Left lung (tissue), 10 donors: ENCODE data around the gene PNPLA2. TPM values are rescaled to one million over a fixed set of nuclear protein-coding genes. Genes with fewer than 3 reads are reported as not detected.

ENCODE experiments used
- ATAC-seq: fragments of 200-7000 bp; cut with Tn5 transposase; one replicate; pipeline ENCODE4 v1.9.1; 2020; ENCODE audit warnings: moderate library complexity
- DNase-seq, 4 donors: peaks; one replicate each; pipeline ENCODE4 v3.0.0-alpha.2; 2013 to 2020
- H3K27ac ChIP-seq, 2 donors: fragments of 200-600 bp; sonication (generic) in 1 of 2; one replicate each; pipeline versions ENCODE4 v1.5.0 to v1.8.0; 2020 to 2021
- H3K27me3 ChIP-seq, 2 donors: fragments of 200-600 bp; sonication (generic) in 1 of 2; one replicate each; pipeline versions ENCODE4 v1.5.0 to v1.8.0; 2020 to 2021
- H3K36me3 ChIP-seq, 2 donors: fragments of 200-600 bp; sonication (generic) in 1 of 2; one replicate each; pipeline versions ENCODE4 v1.5.0 to v1.8.0; 2020 to 2021
- H3K4me1 ChIP-seq, 2 donors: fragments of 200-600 bp; one replicate each; pipeline ENCODE4 v1.8.0; 2021
- H3K4me3 ChIP-seq, 2 donors: fragments of 200-600 bp; sonication (generic) in 1 of 2; one replicate each; pipeline versions ENCODE4 v1.5.0 to v1.8.0; 2020 to 2021; ENCODE audit warnings: mild to moderate bottlenecking in 1 of 2
- H3K9me3 ChIP-seq, 2 donors: fragments of 200-600 bp; sonication (generic) in 1 of 2; one replicate each; pipeline versions ENCODE4 v1.5.0 to v1.8.0; 2020 to 2021
- CTCF ChIP-seq, 2 donors: fragments of 200-600 bp; sonication (generic) in 1 of 2; IDR thresholded peaks; one replicate each; pipeline versions ENCODE4 v1.5.0 to v1.8.0; 2021; ENCODE audit warnings: antibody characterized with exemption in 2 of 2
- intact Hi-C, 2 donors: fragments of 100-400 bp; cut with DNase I; formaldehyde crosslinking; loops; one replicate each; pipeline versions ENCODE4 v1.11.2 to v1.14.2; 2022
- polyA plus RNA-seq, 6 donors: library from polyadenylated mRNA; unstranded; fragments of 120-200 nt; gene quantifications; one replicate each; pipeline ENCODE4 v1.2.1, GENCODE V29; 2013; ENCODE audit not compliant: insufficient read length in 6 of 6
- total RNA-seq, 2 donors: library from RNA; stranded (reverse); fragmentation: NEBNext Ultra II Directional; extraction: Animal tissue kit (Norgen Biotek cat#: 25700); gene quantifications; one replicate each; pipeline ENCODE4 v1.2.1, GENCODE V29; 2021
- donor health status: DM: no; HTN: yes; CAD: no.
- donor health status: DM: no; HTN: no; CAD: no.

Gene PNPLA2
- total and polyA plus RNA-seq, 8 donors: 29.9 to 128 (median 40.4) TPM

- Histone ChIP-seq H3K4me1 (peaks cover 39 to 83% of the 10 kb centered on the region in 2 donors), H3K27me3 (peaks cover 0 to 15% of the 10 kb centered on the region in 2 donors), H3K36me3 (peaks cover 0 to 32% of the 10 kb centered on the region in 2 donors), H3K9me3 (no peaks in the 10 kb centered on the region), H3K4me3 (no peak overlapping the region), H3K27ac (no peak overlapping the region)
- intact Hi-C loops: no loop called here
- no peak for ATAC-seq
- no peak for TF ChIP-seq CTCF (IDR thresholded peaks at IDR 0.05)
- no peak for DNase-seq
These were observed 5.0 kb downstream of the PNPLA2 start for GRCh38 chr11:823441-824291.

GRCh38 chr11:824292-824880 lies 5.7 kb downstream of the PNPLA2 start:
- Histone ChIP-seq H3K27ac (no peak overlapping the region), H3K4me1 (peaks cover 42 to 87% of the 10 kb centered on the region in 2 donors), H3K36me3 (peaks cover 0 to 32% of the 10 kb centered on the region in 2 donors), H3K27me3 (peaks cover 0 to 22% of the 10 kb centered on the region in 2 donors), H3K4me3 (no peak overlapping the region), H3K9me3 (no peaks in the 10 kb centered on the region)
- ATAC-seq: no peak
- DNase-seq: no peak
- no peak for TF ChIP-seq CTCF (IDR thresholded peaks at IDR 0.05)
- intact Hi-C loops: no loop called here

GRCh38 chr11:824942-825341 lies 6.2 kb downstream of the PNPLA2 start:
- H3K4me1 ChIP-seq: peaks cover 48 to 92% of the 10 kb centered on the region in 2 donors
- peak overlapping the region in 1 of 2 donors; percentile 54 for H3K27ac ChIP-seq
- intact Hi-C loops: no loop called here
- peaks cover 0 to 32% of the 10 kb centered on the region in 2 donors for H3K36me3 ChIP-seq
- H3K9me3 ChIP-seq: no peaks in the 10 kb centered on the region
- ATAC-seq (no peak), DNase-seq (no peak)
- TF ChIP-seq CTCF (IDR thresholded peaks at IDR 0.05): no peak
- peaks cover 0 to 28% of the 10 kb centered on the region in 2 donors for H3K27me3 ChIP-seq
- H3K4me3 ChIP-seq: no peak overlapping the region

- intact Hi-C loops: no loop called here
These were observed 6.9 kb downstream of the PNPLA2 start for GRCh38 chr11:825366-826226.

More at GRCh38 chr11:825366-826226, 6.9 kb downstream of the PNPLA2 start:
- Histone ChIP-seq H3K4me1 (peaks cover 51 to 92% of the 10 kb centered on the region in 2 donors), H3K27me3 (peaks cover 0 to 34% of the 10 kb centered on the region in 2 donors), H3K9me3 (no peaks in the 10 kb centered on the region), H3K36me3 (peaks cover 0 to 32% of the 10 kb centered on the region in 2 donors), H3K4me3 (no peak overlapping the region), H3K27ac (peak overlapping the region; percentile 54 to 80)
- no peak for DNase-seq
- no peak for TF ChIP-seq CTCF (IDR thresholded peaks at IDR 0.05)
- peak; percentile 1 for ATAC-seq
